Activated CD4-positive, alpha-beta T cell treated with anti-CD3 and anti-CD28 coated beads, Interleukin-2, amount 50 U/mL, for 1 hour (primary cell): Measurements from ENCODE around the gene PEX10.

Experiments used
- DNase-seq: peaks from one replicate; pipeline ENCODE4 v3.0.0-alpha.2; 2020

PEX10 gene

GRCh38 chr1:2403273-2403672, 9.1 kb downstream of the PEX10 start:
- no peak for DNase-seq

- no peak for DNase-seq
Observed at GRCh38 chr1:2402420-2402819, 9.9 kb downstream of the PEX10 start.

- no peak for DNase-seq
Observed at GRCh38 chr1:2400950-2401649, 11.3 kb downstream of the PEX10 start.

- DNase-seq, result no peak
Observed at GRCh38 chr1:2400576-2400909, 11.8 kb downstream of the PEX10 start.

GRCh38 chr1:2399890-2400575, 12.3 kb downstream of the PEX10 start:
- no peak for DNase-seq

GRCh38 chr1:2398871-2399270, 13.5 kb downstream of the PEX10 start:
- no peak for DNase-seq

- DNase-seq, result no peak
Observed at GRCh38 chr1:2397007-2397679, 15.2 kb downstream of the PEX10 start.

GRCh38 chr1:2396476-2396875, 15.9 kb downstream of the PEX10 start:
- no peak for DNase-seq

GRCh38 chr1:2396059-2396458, 16.3 kb downstream of the PEX10 start:
- no peak for DNase-seq

GRCh38 chr1:2395245-2395644, 17.1 kb downstream of the PEX10 start:
- DNase-seq, result no peak

- no peak for DNase-seq
Observed at GRCh38 chr1:2394761-2395160, 17.6 kb downstream of the PEX10 start.

GRCh38 chr1:2394220-2394619, 18.1 kb downstream of the PEX10 start:
- no peak for DNase-seq

- DNase-seq, result no peak
Observed at GRCh38 chr1:2393471-2393877, 18.9 kb downstream of the PEX10 start.

GRCh38 chr1:2392686-2393085, 19.7 kb downstream of the PEX10 start:
- no peak for DNase-seq

GRCh38 chr1:2391931-2392509, 20.3 kb downstream of the PEX10 start:
- DNase-seq, result no peak

GRCh38 chr1:2391041-2391930, 21.1 kb downstream of the PEX10 start, which contains the start of the genes MORN1 and RER1:
TSS of gene MORN1 (minus strand) at chr1:2391554. CDS start at chr1:2391533, 21 bp downstream.
TSS of gene RER1 (plus strand) at chr1:2391841. CDS start at chr1:2395791, 3,950 bp downstream.
- DNase-seq, result peak; percentile 98

GRCh38 chr1:2389644-2390043, 22.7 kb downstream of the PEX10 start:
- no peak for DNase-seq

- no peak for DNase-seq
Observed at GRCh38 chr1:2388004-2388913, 24.1 kb downstream of the PEX10 start.

- no peak for DNase-seq
Observed at GRCh38 chr1:2386636-2387611, 25.4 kb downstream of the PEX10 start.

GRCh38 chr1:2385606-2386280, 26.6 kb downstream of the PEX10 start:
- DNase-seq, result no peak
